Stimulated activated CD8-positive, alpha-beta memory T cell treated with anti-CD3 and anti-CD28 coated beads, Interleukin-7, amount 100 ng/mL, for 24 hours (primary cell): ENCODE results near the gene FCN1.
"Not testable (repeated sequence)": the region's sequence is repeated elsewhere in the genome, so short reads cannot be mapped to it uniquely, and the experiment has no call there.

ENCODE experiments used
- DNase-seq: peaks from one replicate; pipeline ENCODE4 v3.0.0-alpha.2; 2020; ENCODE audit warnings: low read depth

The FCN1 gene

DNA sequence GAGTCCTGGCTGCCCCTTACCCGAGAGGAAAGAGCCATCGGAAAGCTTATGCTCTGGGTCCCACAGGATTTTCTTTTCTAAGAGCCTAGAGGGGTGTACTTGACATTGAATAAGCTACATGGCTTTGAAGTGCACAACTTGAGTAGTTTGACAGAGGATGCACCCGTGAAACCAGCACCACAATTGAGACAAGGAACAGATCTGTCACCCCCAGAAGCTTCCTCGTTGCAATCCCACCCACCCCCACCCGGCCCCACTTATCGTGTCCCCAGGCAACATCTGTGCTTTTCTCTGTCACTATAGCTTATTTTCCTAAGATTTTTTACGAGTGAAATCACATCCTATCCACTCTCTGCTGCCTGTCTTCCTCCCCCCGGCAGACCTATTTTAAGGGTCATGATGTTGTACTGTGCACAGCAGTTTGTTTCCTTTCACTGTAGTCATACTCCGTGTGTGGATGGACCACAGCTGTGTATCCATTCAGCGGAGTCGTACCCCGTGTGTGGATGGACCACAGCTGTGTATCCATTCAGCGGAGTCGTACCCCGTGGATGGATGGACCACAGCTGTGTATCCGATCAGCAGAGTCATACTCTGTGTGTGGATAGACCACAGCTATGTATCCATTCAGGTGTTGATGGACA is 45.9 kb downstream of the FCN1 start:
- DNase-seq: no peak

DNA sequence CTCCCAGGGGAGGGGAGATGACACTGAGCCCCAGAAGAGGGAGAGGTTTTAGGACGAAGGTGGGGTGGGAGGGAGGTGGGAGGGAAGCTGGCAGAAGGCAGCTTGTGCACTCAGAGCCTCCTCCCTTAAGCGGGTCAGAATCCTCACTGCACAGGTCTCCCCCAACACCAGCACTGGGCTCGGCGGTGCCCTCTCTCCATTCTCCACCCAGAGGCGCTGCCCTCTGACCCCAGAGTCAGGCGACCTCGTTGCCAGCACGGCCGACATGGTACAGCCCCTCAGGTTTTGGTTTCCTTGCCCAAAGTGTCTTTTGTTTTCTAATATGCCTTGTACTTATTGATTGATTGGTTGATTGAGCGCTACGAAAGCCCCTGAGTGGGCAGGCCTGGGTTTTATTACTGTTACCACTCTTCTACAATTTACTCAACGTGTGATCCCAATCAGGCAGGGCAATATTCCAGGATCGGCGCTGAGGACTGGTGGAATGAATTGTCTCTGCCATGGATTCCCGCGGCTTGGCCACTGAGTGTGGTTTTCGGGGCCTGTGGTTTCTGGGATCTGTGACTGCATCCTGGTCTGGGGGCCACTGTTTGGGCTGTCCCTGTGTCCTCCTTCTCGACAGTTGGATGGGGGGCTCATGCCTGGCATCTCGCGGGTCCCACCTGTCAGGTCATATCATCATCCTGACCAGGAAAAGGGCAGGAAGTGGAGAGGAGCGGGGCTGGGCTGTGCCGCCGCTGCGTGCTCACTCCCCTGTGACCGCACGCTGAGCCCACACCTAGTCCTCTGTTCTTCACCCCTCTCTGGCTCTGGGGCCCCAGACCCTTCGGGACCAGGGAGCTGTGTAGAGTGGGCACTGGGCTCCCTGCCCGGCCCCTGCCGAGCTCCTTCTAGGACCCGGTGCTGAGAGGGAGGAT is 46.7 kb downstream of the FCN1 start:
- DNase-seq: no peak

DNA sequence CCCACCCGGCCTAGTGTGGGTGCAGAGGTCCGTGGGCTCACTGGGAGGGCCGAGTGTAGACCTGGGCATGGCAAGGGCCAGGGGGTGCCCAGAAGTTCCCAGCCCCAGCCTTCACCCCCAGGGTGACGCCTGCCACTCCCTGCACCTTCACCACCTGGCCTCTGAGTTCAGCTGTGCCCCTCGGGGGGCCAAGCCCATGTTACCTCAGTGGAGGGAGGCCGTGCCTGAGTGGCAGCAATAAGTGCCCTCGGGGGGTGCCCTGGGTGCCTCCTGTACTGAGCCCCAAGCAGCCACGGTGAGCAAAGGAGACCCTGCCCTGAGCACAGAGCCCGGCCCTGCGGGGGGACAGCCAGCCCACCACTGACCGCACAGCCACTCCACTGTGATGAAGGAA is 47.4 kb downstream of the FCN1 start:
- DNase-seq: no peak

DNA sequence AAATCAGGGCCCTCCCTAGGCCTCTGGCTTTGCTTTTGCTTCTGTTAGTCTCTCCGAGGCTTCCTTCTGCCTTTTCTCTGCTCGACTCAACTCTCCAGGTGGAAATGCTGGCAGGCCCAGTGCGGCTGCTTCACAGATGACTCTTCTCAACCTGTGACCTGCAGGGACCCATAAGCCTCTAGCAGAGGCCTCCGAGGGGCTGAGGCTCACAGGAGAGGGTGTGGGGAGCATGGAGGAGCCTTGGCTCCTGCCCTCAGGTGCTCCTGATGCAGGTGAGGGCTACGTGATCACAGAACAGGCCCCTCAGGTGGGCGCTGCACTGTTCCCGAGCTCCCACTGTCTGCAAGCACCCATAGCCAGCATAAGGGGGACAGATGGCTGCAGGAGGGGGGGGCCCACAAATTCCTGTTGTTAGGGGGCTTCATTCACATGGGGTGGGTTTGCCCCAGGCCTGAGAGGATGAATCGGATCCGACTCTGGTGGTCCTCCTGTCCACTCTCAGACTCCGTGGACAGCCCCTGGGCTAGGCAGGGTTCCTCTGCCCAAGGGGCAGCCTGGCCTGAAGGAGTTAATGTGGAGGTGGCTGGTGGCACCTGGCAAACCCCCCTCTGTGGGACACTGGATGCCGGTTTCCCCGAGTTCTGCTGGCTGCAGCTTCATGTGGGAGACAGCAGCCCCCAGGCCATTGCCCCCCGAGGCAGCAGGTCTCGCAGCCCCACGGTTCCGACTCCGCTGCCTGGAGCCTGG is 48.0 kb downstream of the FCN1 start:
- no peak for DNase-seq

DNA sequence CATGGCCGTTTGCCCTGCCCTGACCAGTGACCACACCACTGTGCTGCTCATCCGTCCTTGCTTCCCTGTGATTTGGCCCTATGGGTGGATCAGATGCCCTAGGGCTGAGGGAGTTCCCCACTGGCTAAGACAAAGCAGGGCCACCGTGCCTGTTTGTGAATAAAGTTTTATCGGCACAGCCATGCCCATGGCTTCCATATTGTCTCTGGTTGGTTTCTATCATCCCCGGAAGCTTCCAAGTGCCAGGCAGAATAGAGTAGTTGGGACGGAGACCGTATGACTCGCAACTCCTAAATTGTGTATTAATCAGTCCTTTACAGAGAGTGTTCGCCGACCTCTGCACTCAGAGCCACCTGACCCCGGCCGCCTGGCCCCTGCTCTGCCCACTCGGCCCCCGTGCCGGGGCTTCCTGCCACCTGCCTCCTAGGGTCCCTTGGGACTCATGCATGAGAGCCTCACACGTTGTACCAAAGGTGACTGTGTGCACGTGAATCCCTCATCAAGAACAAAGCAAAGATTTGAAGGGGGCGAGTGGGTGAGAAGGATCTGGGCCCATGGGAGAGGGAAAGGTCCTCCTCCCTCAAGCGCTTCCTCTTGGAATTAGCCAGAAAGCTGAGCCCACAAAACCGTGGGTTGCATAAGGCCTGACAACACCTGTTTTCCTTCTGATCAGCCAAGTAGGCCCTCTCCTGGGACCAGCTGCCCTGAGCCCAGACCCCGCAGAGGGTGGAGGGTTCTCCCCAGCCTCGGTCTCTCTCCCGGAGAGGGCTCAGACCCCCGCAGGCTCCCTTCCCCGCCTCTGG is 48.8 kb downstream of the FCN1 start:
- no peak for DNase-seq

- no peak for DNase-seq
These were observed 49.6 kb downstream of the FCN1 start for GRCh38 chr9:134867917-134868750.

DNA sequence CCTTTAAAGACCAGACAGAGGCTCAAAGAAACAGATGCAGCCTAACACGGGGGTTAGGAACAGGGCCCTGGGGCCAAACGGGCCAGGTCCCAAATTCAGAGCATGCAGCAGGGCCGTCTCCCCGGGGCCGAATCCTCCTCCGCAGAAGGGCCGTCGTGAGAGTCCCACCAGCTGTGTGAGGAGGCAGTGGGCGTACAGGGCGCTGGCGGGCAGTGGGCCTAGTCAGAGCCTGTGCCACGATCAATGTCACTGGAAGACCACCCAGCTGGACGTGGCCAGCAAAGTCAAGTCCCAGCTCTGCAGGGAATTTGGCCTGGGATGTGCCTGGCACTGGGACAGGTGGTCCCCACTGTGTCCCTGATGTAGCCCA is 52.9 kb downstream of the FCN1 start:
- DNase-seq: no peak

DNA sequence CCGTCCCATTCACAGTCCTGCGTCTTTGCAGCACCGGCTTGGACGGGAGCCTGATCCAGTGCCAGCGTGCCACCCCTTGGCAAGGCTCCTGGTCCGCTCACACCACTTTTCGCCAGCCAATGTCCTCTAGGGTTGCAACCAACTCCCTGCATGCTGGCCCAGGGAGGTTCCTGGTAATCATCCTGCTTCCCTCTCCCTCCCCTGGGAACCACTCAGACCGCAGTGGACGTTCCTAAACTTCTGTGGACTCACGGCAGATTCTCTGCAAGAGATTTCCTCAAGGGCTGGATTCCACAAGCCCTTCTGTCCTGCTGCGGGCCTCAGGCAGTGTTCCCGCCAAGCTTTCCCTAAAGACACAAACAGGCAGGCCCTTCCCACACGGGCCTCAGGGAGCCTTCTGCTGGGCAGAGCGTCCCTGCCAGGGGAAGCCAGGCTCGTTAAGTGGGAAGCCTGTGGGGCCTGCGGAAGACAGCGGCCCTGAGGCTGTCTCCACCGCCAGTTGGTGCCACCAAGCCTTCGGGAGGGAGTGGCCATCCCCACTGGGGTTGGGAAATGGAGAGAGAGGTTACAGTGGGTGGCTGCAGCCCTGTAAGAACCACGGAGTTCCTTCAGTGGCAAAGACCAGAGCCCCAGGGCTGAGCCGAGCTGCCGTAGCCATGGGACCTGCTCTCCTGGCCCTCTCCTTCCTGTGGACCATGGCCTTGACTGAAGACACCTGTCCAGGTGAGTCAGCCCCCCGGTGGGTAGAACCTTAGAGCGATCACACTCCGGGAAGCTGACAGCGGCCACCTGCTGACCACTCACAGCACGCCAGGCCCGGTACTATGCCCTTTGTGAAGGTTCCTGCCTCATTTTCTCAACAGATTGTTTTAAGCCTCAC is 53.5 kb downstream of the FCN1 start:
- no peak for DNase-seq

DNA sequence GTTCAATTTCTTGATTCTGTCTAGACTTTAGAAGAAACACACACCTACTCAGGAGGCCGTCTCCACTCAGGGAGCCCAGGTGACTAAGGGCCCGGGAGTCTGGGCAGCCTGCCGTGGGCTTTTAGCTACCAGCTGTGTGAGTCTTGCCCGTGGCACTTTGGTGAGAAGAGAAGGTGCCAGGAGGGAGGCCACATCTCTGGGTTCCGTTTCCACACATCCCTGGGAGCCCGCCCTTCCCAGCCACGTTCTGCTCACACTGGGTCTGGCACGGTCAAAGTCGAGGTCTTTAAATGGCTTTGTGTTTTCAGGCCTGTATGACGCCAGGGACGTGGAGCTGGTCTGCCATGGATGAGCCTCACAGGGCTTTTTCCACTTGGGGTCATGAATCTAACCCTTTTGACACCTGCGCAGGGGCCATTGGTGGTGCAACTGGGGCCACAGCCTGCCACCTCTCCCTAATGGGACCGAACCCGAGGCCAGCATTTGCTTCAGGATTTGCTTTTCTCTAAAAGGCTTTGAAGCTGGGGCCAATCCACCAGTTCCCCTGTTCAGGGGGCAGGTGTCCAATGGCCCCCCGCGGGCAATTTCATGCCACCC is 54.3 kb downstream of the FCN1 start:
- no peak for DNase-seq

- no peak for DNase-seq
These were observed 55.9 kb downstream of the FCN1 start for GRCh38 chr9:134861595-134862334.

GRCh38 chr9:134860510-134860909 is 57.2 kb downstream of the FCN1 start:
- no peak for DNase-seq

GRCh38 chr9:134858051-134858841 is 59.5 kb downstream of the FCN1 start:
- no peak for DNase-seq

- DNase-seq: not testable (repeated sequence)
These were observed 60.3 kb downstream of the FCN1 start for GRCh38 chr9:134857451-134857850.

DNA sequence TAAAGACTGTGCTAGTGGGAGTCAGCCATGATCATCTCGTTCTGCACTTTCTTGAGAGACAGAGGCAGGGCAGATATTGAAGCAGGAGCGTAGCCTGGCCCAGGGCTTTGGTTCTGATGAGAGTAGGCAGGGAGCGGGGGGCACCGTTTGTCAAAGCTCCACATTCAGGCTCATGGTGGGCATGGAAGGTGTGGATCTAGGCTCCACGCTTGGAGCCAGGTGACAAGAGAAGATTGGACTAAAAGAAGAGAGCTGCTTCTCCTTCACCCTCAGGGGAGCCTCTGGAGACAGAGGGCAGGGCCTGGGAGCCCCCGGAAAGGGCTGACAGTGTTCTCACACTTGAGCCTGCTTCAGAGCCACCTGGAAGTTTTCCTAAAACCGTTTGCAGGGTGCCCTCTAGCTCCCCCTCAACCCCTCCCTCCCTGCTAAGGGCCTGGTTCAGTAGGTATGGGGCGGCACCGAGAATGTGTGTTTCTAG is 61.8 kb downstream of the FCN1 start:
- no peak for DNase-seq
